Cardiac muscle cell (in vitro differentiated cells and primary cell): ENCODE results near the gene EEA1. TPM values are rescaled to one million over a fixed set of nuclear protein-coding genes. Genes with fewer than 3 reads are reported as not detected.
A peak's percentile ranks its signal among the peaks of the same experiment; 100 is the strongest.

ENCODE experiments used
- DNase-seq, 2 donors: peaks; one replicate each; pipeline versions ENCODE4 v3.0.0 to v3.0.0-alpha.2; 2010 to 2017; ENCODE audit warnings: low read depth in 1 of 2, low spot score in 1 of 2
- H3K27ac ChIP-seq: fragments of 200-600 bp; sonication (generic); 2 replicates; pipeline ENCODE4 v1.5.1; 2016
- H3K27me3 ChIP-seq: fragments of 200-600 bp; sonication (generic); 2 replicates; pipeline ENCODE4 v1.6.0; 2016; ENCODE audit warnings: control low read depth
- H3K36me3 ChIP-seq: fragments of 200-600 bp; sonication (generic); 2 replicates; pipeline ENCODE4 v1.5.1; 2016; ENCODE audit warnings: control low read depth
- H3K4me1 ChIP-seq: fragments of 200-600 bp; sonication (generic); 2 replicates; pipeline ENCODE4 v1.8.1; 2017; ENCODE audit warnings: low read depth, mild to moderate bottlenecking, mixed run types
- H3K4me3 ChIP-seq: fragments of 200-600 bp; sonication (generic); 2 replicates; pipeline ENCODE4 v1.5.1; 2016; ENCODE audit warnings: mild to moderate bottlenecking
- H3K9me3 ChIP-seq: fragments of 200-600 bp; sonication (generic); 2 replicates; pipeline ENCODE4 v1.5.1; 2017; ENCODE audit warnings: low read depth, mild to moderate bottlenecking, control low read depth
- CTCF ChIP-seq: IDR thresholded peaks from 2 replicates; pipeline ENCODE4 v1.5.1; 2012; ENCODE audit warnings: low read depth, mild to moderate bottlenecking, low read length
- polyA plus RNA-seq: library from polyadenylated mRNA; unstranded; fragments of >200 nt; fragmentation: Nextera tagmentation; extraction: Ambion mirVana; gene quantifications from 2 replicates; pipeline ENCODE4 v1.2.1, GENCODE V29; 2016
- total RNA-seq: library from RNA; depleted of rRNA; stranded (reverse); fragments of >200 nt; gene quantifications from 2 replicates; pipeline ENCODE4 v1.2.3, GENCODE V29; 2016

The EEA1 gene
- 9.8 and 10.6 TPM in 2 replicates for total RNA-seq
- polyA plus RNA-seq: 32.9 and 34.4 TPM in 2 replicates

- no peak for TF ChIP-seq CTCF
- H3K9me3 ChIP-seq: no peaks in the 10 kb centered on the region
- H3K36me3 ChIP-seq: no peaks in the 10 kb centered on the region
- peaks cover 16% of the 10 kb centered on the region for H3K4me1 ChIP-seq
- peak within 1 kb of the TSS; percentile 96 for H3K27ac ChIP-seq
- no peaks in the 10 kb centered on the region for H3K27me3 ChIP-seq
- peak within 1 kb of the TSS; percentile 83 for H3K4me3 ChIP-seq
- DNase-seq: peak; percentile 98
These were observed at the start of gene EEA1 for GRCh38 chr12:92928962-92929915. TSS of gene EEA1 (minus strand) at chr12:92929295. CDS start at chr12:92929066, 229 bp downstream.

GRCh38 chr12:92978607-92979006 is 49.5 kb upstream of the EEA1 start:
- TF ChIP-seq CTCF: no peak
- Histone ChIP-seq H3K27ac (no peak overlapping the region), H3K4me3 (no peak overlapping the region), H3K27me3 (no peaks in the 10 kb centered on the region), H3K9me3 (no peaks in the 10 kb centered on the region), H3K4me1 (no peaks in the 10 kb centered on the region), H3K36me3 (no peaks in the 10 kb centered on the region)
- no peak for DNase-seq

- DNase-seq: peak in 1 of 2 donors; percentile 37
- no peak for TF ChIP-seq CTCF
- no peak overlapping the region for H3K4me3 ChIP-seq
- H3K27ac ChIP-seq: no peak overlapping the region
- no peaks in the 10 kb centered on the region for H3K9me3 ChIP-seq
- H3K27me3 ChIP-seq: no peaks in the 10 kb centered on the region
- H3K4me1 ChIP-seq: no peaks in the 10 kb centered on the region
- no peaks in the 10 kb centered on the region for H3K36me3 ChIP-seq
These were observed 48.2 kb upstream of the EEA1 start for GRCh38 chr12:92977326-92977725.

GRCh38 chr12:92974759-92975158 is 45.7 kb upstream of the EEA1 start:
- Histone ChIP-seq H3K27ac (no peak overlapping the region), H3K4me1 (no peaks in the 10 kb centered on the region), H3K9me3 (no peaks in the 10 kb centered on the region), H3K4me3 (no peak overlapping the region), H3K27me3 (no peaks in the 10 kb centered on the region), H3K36me3 (no peaks in the 10 kb centered on the region)
- DNase-seq: no peak
- TF ChIP-seq CTCF: no peak

GRCh38 chr12:92973614-92974013 is 44.5 kb upstream of the EEA1 start:
- peak in 1 of 2 donors; percentile 90 for DNase-seq
- no peak for TF ChIP-seq CTCF
- Histone ChIP-seq H3K27me3 (no peaks in the 10 kb centered on the region), H3K4me1 (no peaks in the 10 kb centered on the region), H3K27ac (no peak overlapping the region), H3K4me3 (no peak overlapping the region), H3K36me3 (no peaks in the 10 kb centered on the region), H3K9me3 (no peaks in the 10 kb centered on the region)
